ENCODE results near the gene SLC5A2. TPM values are rescaled to one million over a fixed set of nuclear protein-coding genes. Genes with fewer than 3 reads are reported as not detected.
"Not testable (repeated sequence)": the region's sequence is repeated elsewhere in the genome, so short reads cannot be mapped to it uniquely, and the experiment has no call there.

Gene SLC5A2
- total RNA-seq, 4 donors from 2014 or later, result 1.1 to 1.4 TPM; not detected in 2

- WGBS, result 90% methylated on average over 9 of the region's 9 CpGs
- Histone ChIP-seq H3K27me3 (no peaks in the 10 kb centered on the region), H3K4me3 (no peak overlapping the region), H3K36me3 (peaks cover 31% of the 10 kb centered on the region), H3K9me3 (no peaks in the 10 kb centered on the region), H3K27ac (no peak overlapping the region), H3K4me1 (peaks cover 29% of the 10 kb centered on the region)
- DNase-seq (ENCODE audit: low spot score in 2 of 2), result no peak
- no peak for TF ChIP-seq POLR2AphosphoS5 (IDR thresholded peaks at IDR 0.05)
- TF ChIP-seq EP300 (IDR thresholded peaks at IDR 0.05), result no peak
- TF ChIP-seq CTCF (IDR thresholded peaks at IDR 0.05), result no peak
- TF ChIP-seq POLR2A (IDR thresholded peaks at IDR 0.05), result no peak
Measured at GRCh38 chr16:31479751-31480150, 3.2 kb upstream of the SLC5A2 start.

- TF ChIP-seq POLR2AphosphoS5 (IDR thresholded peaks at IDR 0.05) (no peak), POLR2A (IDR thresholded peaks at IDR 0.05) (no peak), EP300 (IDR thresholded peaks at IDR 0.05) (no peak), CTCF (IDR thresholded peaks at IDR 0.05) (no peak)
- no peaks in the 10 kb centered on the region for H3K27me3 ChIP-seq
- WGBS, result 41% methylated on average over 7 of the region's 7 CpGs
- H3K4me3 ChIP-seq, result no peak overlapping the region
- H3K4me1 ChIP-seq, result peaks cover 19% of the 10 kb centered on the region
- peaks cover 18% of the 10 kb centered on the region for H3K36me3 ChIP-seq
- H3K27ac ChIP-seq, result no peak overlapping the region
- no peak for DNase-seq (ENCODE audit: low spot score in 2 of 2)
- no peaks in the 10 kb centered on the region for H3K9me3 ChIP-seq
Measured at GRCh38 chr16:31480851-31481536, 1.9 kb upstream of the SLC5A2 start.

DNA sequence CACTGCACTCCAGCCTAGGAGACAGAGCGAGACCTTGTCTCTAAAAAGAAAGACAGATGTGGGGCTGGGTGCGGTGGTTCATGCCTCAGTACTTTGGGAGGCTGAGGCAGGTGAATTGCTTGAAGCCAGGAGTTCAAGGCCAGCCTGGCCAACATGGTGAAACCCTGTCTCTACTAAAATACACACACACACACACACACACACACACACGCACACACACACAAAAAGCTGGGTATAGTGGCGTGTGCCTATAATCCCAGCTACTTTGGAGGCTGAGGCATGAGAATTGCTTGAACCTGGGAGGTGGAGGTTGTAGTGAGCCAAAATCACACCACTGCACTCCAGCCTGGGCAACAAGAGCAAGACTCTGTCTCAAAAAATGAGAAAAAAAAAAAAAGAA lies 1.1 kb downstream of the SLC5A2 start:
- H3K27me3 ChIP-seq; H3K27ac ChIP-seq; H3K36me3 ChIP-seq; H3K4me3 ChIP-seq; H3K9me3 ChIP-seq; DNase-seq (ENCODE audit: low spot score in 2 of 2): not testable (repeated sequence)
- H3K4me1 ChIP-seq, result peaks cover 27% of the 10 kb centered on the region
- WGBS, result 100% methylated on average over 3 of the region's 4 CpGs

GRCh38 chr16:31484491-31485171 lies 1.7 kb downstream of the SLC5A2 start:
- Histone ChIP-seq H3K4me1 (peaks cover 29% of the 10 kb centered on the region), H3K27ac (no peak overlapping the region), H3K36me3 (no peaks in the 10 kb centered on the region), H3K4me3 (no peak overlapping the region), H3K27me3 (peaks cover 4% of the 10 kb centered on the region), H3K9me3 (no peaks in the 10 kb centered on the region)
- 66% methylated on average over 10 of the region's 14 CpGs for WGBS
- DNase-seq (ENCODE audit: low spot score in 2 of 2), result no peak
- TF ChIP-seq POLR2AphosphoS5 (IDR thresholded peaks at IDR 0.05), result no peak
- no peak for TF ChIP-seq EP300 (IDR thresholded peaks at IDR 0.05)
- no peak for TF ChIP-seq CTCF (IDR thresholded peaks at IDR 0.05)
- no peak for TF ChIP-seq POLR2A (IDR thresholded peaks at IDR 0.05)

DNA sequence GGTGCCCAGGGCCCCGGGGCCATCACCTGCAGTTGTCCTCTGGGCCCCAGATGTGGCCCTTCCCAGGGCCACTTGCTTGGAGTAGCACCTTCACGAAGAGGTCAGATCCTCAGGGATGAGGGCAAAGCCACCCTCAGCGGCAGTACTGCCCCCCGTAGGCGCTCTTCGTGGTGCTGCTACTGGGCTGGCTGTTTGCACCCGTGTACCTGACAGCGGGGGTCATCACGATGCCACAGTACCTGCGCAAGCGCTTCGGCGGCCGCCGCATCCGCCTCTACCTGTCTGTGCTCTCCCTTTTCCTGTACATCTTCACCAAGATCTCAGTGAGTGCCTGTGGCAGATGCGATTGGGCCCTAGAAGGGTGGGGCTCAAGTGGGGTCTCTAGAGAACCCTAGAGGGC lies 2.6 kb downstream of the SLC5A2 start:
- TF ChIP-seq EP300 (IDR thresholded peaks at IDR 0.05), result no peak
- TF ChIP-seq CTCF (IDR thresholded peaks at IDR 0.05), result no peak
- TF ChIP-seq POLR2A (IDR thresholded peaks at IDR 0.05), result no peak
- TF ChIP-seq POLR2AphosphoS5 (IDR thresholded peaks at IDR 0.05), result no peak
- Histone ChIP-seq H3K4me3 (no peak overlapping the region), H3K9me3 (no peaks in the 10 kb centered on the region), H3K27me3 (peaks cover 4% of the 10 kb centered on the region), H3K36me3 (peaks cover 7% of the 10 kb centered on the region), H3K27ac (no peak overlapping the region), H3K4me1 (peaks cover 28% of the 10 kb centered on the region)
- DNase-seq (ENCODE audit: low spot score in 2 of 2), result no peak
- WGBS, result 94% methylated on average over 17 of the region's 17 CpGs
